Right atrium auricular region (tissue), 2 donors: ENCODE results near the gene PAQR6. TPM values are rescaled to one million over a fixed set of nuclear protein-coding genes. Genes with fewer than 3 reads are reported as not detected.

Experiments
- DNase-seq: peaks from one replicate; pipeline ENCODE4 v3.0.0-alpha.2; 2019; ENCODE audit warnings: low spot score
- H3K27ac ChIP-seq, 2 donors: fragments of 200-600 bp; sonication (generic); 1 replicate in 1 of 2; 2 replicates in 1 of 2; pipeline ENCODE4 v1.5.1; 2016 to 2019
- H3K27me3 ChIP-seq, 2 donors: fragments of 200-600 bp; sonication (generic); one replicate each; pipeline versions ENCODE4 v1.5.1 to v1.6.0; 2017 to 2019
- H3K36me3 ChIP-seq: fragments of 200-600 bp; sonication (generic); one replicate; pipeline ENCODE4 v1.5.1; 2016
- H3K4me1 ChIP-seq, 2 donors: fragments of 200-600 bp; sonication (generic); one replicate each; pipeline versions ENCODE4 v1.5.1 to v1.6.0; 2017 to 2019
- H3K4me3 ChIP-seq, 2 donors: fragments of 200-600 bp; sonication (generic); 1 replicate in 1 of 2; 2 replicates in 1 of 2; pipeline ENCODE4 v1.5.1; 2017 to 2019; ENCODE audit warnings: mild to moderate bottlenecking in 1 of 2, moderate library complexity in 1 of 2
- H3K9me3 ChIP-seq, 2 donors: fragments of 200-600 bp; sonication (generic); one replicate each; pipeline ENCODE4 v1.5.1; 2019
- CTCF ChIP-seq, 2 donors: fragments of 200-600 bp; sonication (generic); IDR thresholded peaks; one replicate each; pipeline ENCODE4 v1.5.1; 2019; ENCODE audit warnings: antibody characterized with exemption in 2 of 2
- total RNA-seq, 2 donors: library from RNA; depleted of rRNA; stranded (reverse); fragments of >200 nt; gene quantifications; one replicate each; pipeline ENCODE4 v1.1.0, GENCODE V29; 2016

Gene PAQR6
- total RNA-seq, 2 donors from 2014 or later: not detected

- no peak for TF ChIP-seq CTCF (IDR thresholded peaks at IDR 0.05)
- H3K27ac ChIP-seq: no peak overlapping the region
Measured at GRCh38 chr1:156230473-156230837, 17.4 kb downstream of the PAQR6 start.

GRCh38 chr1:156229809-156230472, 17.9 kb downstream of the PAQR6 start:
- Histone ChIP-seq H3K27ac (no peak overlapping the region), H3K36me3 (peaks cover 33% of the 10 kb centered on the region), H3K9me3 (no peaks in the 10 kb centered on the region), H3K27me3 (no peaks in the 10 kb centered on the region), H3K4me1 (peaks cover 0 to 8% of the 10 kb centered on the region in 2 donors), H3K4me3 (no peak overlapping the region)
- no peak for DNase-seq
- TF ChIP-seq CTCF (IDR thresholded peaks at IDR 0.05): no peak

More at GRCh38 chr1:156230473-156230837, 17.4 kb downstream of the PAQR6 start:
- Histone ChIP-seq H3K9me3 (no peaks in the 10 kb centered on the region), H3K36me3 (peaks cover 33% of the 10 kb centered on the region), H3K27me3 (no peaks in the 10 kb centered on the region), H3K4me1 (peaks cover 0 to 2% of the 10 kb centered on the region in 2 donors), H3K4me3 (no peak overlapping the region)
- no peak for DNase-seq

GRCh38 chr1:156228501-156228900, 19.4 kb downstream of the PAQR6 start:
- H3K9me3 ChIP-seq: no peaks in the 10 kb centered on the region
- peaks cover 27% of the 10 kb centered on the region for H3K36me3 ChIP-seq
- H3K4me3 ChIP-seq: no peak overlapping the region
- DNase-seq: no peak
- H3K4me1 ChIP-seq: peaks cover 0 to 9% of the 10 kb centered on the region in 2 donors
- TF ChIP-seq CTCF (IDR thresholded peaks at IDR 0.05): no peak
- H3K27me3 ChIP-seq: no peaks in the 10 kb centered on the region
- no peak overlapping the region for H3K27ac ChIP-seq

GRCh38 chr1:156226782-156227181, 21.1 kb downstream of the PAQR6 start:
- Histone ChIP-seq H3K36me3 (peaks cover 37% of the 10 kb centered on the region), H3K4me1 (peaks cover 0 to 9% of the 10 kb centered on the region in 2 donors), H3K4me3 (no peak overlapping the region), H3K27ac (no peak overlapping the region), H3K27me3 (no peaks in the 10 kb centered on the region), H3K9me3 (no peaks in the 10 kb centered on the region)
- TF ChIP-seq CTCF (IDR thresholded peaks at IDR 0.05): no peak
- DNase-seq: no peak

- Histone ChIP-seq H3K36me3 (peaks cover 44% of the 10 kb centered on the region), H3K27ac (no peak overlapping the region), H3K9me3 (no peaks in the 10 kb centered on the region), H3K27me3 (no peaks in the 10 kb centered on the region), H3K4me3 (no peak overlapping the region), H3K4me1 (peaks cover 0 to 9% of the 10 kb centered on the region in 2 donors)
- TF ChIP-seq CTCF (IDR thresholded peaks at IDR 0.05): no peak
- DNase-seq: no peak
Measured at GRCh38 chr1:156226116-156226538, 21.7 kb downstream of the PAQR6 start.

- Histone ChIP-seq H3K4me1 (peaks cover 0 to 9% of the 10 kb centered on the region in 2 donors), H3K27ac (no peak overlapping the region), H3K4me3 (no peak overlapping the region), H3K27me3 (no peaks in the 10 kb centered on the region), H3K9me3 (no peaks in the 10 kb centered on the region), H3K36me3 (peaks cover 49% of the 10 kb centered on the region)
- peak in 1 of 2 donors; percentile 21 for TF ChIP-seq CTCF (IDR thresholded peaks at IDR 0.05)
- no peak for DNase-seq
Measured at GRCh38 chr1:156225677-156226014, 22.2 kb downstream of the PAQR6 start.
